ENCODE measurements around the gene ARMC6.

Gene ARMC6

DNA sequence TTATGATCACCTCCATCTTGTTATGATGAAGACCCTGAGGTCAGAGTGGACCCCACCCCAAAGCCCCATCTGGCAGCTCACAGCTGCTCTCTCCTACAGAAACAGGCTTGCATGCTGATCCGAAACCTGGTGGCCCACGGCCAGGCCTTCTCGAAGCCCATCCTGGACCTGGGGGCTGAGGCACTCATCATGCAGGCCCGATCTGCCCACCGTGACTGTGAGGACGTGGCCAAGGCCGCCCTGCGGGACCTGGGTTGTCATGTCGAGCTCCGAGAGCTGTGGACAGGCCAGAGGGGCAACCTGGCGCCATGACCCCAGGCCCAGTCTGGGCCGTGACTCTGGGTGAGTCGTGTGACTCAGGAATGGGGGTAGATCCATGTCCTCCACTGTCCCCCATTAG lies 23.9 kb downstream of the ARMC6 start:
- H3K9me3 Mint-ChIP-seq: no peaks in the 10 kb centered on the region
- H3K27ac Mint-ChIP-seq: no peak overlapping the region
- H3K4me1 Mint-ChIP-seq: peaks cover 5% of the 10 kb centered on the region
- DNase-seq: no peak
- no peaks in the 10 kb centered on the region for H3K27me3 Mint-ChIP-seq
- H3K4me3 Mint-ChIP-seq: no peak overlapping the region
- ATAC-seq: no peak

DNA sequence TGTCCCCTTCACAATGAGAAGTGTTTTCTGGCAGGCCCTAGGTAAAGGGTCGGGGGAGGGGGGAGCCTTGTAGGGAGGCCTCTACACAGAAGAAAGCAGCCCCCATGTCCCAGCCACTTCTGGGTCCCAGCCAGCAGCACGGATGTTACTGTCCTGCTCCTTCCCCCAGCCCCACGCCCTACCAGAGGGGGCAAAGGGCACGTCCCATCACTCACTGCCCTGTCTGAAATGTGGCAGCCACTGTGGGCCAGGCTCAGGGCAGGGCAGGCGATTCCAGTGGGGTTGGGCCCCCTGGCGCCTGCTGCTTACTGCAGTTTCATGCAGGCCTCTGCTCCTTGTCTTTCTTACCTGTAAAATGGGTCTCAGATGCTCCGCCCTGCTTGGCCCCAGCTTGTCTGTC lies 24.3 kb downstream of the ARMC6 start:
- ATAC-seq: no peak
- DNase-seq: no peak
- Mint-ChIP-seq H3K4me1 (peaks cover 9% of the 10 kb centered on the region), H3K27ac (peak overlapping the region in 1 of 2 donors; percentile 13), H3K4me3 (no peak overlapping the region), H3K27me3 (no peaks in the 10 kb centered on the region), H3K9me3 (no peaks in the 10 kb centered on the region)

DNA sequence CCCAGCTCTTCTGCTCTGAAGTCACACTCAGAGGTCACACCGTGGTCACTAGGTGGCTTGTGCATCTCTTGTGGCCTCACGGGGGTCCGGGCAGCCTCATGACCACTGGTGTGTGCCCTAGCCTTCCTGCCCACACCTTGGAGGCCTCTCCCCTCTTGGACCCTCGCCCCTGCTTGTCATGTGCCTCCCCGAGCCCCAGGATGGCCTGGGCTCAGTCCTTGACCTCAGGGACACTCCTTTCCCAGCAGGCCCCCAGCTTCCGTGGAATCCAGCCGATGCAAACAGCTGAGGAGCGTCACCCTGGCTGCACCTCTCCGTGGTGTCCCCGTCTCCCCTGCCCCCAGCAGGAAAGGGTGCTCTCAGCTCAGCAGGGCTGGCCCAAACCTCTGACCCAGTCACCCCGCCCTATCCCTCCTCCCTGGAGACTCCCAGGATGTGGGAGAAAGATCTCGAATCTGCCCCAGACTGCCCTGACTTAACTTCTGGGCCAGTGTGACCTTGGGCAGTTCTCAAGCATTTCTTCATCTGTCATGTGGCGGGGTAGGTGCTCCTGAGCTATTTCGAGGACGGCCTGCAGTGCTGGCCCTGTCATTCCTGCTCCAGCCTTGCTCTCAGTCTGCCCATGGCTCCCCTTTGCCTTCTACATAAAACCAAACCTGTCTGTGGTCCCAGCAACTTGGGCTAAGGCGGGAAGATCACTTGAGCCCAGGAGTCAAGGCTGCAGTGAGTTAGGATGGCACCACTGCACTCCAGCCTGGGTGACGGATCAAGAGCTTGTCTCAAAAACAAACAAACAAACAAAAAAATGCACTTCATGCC lies 25.8 kb downstream of the ARMC6 start:
- DNase-seq: no peak
- Mint-ChIP-seq H3K27ac (no peak overlapping the region), H3K4me1 (peaks cover 15% of the 10 kb centered on the region), H3K27me3 (no peaks in the 10 kb centered on the region), H3K9me3 (no peaks in the 10 kb centered on the region), H3K4me3 (no peak overlapping the region)
- ATAC-seq: no peak

DNA sequence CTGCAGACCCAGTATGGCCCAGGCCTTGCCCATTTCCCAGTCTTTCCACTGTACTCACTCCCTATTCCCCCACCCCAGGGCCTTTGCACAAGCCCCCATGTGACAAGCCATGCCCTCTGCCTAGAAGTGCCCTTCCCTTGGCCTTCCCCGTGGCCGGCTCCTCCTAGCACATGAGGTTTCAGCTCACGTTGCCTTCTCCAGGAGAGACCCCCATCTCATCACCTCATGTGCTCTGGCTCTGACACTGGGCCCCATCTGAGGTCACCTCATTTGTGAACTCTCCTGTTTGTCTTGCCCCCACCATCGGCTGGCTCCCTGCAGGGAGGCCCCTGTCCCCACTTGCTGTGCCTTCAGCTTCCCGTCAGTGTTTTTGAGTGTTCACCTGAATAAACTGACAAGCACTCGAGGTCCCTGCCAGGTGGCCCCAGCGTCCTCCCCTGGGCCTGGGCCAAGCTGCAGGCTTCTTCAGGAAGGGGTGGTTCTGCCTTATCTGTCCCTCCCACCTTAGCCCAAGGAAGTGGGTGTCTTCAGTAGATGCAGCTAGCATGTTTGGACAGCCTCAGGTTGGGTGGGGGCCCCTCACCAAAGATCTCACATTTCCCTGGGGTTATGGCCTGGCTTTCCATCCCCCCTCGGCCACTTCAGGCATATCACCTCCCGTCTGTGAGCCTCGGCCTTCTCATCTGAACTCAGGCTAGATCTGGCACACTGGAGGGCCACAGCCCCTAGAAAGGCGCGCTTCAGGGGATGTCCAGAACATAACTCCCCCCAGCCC lies 26.6 kb downstream of the ARMC6 start:
- no peaks in the 10 kb centered on the region for H3K27me3 Mint-ChIP-seq
- H3K4me3 Mint-ChIP-seq: no peak overlapping the region
- DNase-seq (no peak), ATAC-seq (no peak)
- H3K27ac Mint-ChIP-seq: peak overlapping the region in 1 of 2 donors; percentile 71
- H3K9me3 Mint-ChIP-seq: no peaks in the 10 kb centered on the region
- H3K4me1 Mint-ChIP-seq: peaks cover 23% of the 10 kb centered on the region

DNA sequence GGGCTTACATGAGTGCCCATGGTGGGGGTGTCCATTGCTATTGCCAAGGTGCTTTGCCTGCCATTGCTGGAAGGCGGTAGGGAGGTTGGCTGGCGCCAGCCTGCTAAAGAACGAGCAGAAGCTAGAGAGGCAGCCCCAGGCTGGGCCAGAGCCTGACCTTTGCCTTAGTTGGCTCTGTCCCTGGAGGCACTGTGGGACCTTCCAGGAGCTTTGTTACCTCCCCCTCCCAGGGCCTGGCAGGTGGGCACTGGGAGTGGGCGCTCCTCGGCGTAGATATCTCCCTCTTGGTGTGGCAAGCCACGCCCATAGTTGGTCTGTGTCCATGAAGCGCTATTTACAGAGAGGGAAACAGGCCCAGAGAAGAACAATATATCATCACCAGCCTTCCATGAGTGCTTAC lies 28.1 kb downstream of the ARMC6 start:
- ATAC-seq: no peak

DNA sequence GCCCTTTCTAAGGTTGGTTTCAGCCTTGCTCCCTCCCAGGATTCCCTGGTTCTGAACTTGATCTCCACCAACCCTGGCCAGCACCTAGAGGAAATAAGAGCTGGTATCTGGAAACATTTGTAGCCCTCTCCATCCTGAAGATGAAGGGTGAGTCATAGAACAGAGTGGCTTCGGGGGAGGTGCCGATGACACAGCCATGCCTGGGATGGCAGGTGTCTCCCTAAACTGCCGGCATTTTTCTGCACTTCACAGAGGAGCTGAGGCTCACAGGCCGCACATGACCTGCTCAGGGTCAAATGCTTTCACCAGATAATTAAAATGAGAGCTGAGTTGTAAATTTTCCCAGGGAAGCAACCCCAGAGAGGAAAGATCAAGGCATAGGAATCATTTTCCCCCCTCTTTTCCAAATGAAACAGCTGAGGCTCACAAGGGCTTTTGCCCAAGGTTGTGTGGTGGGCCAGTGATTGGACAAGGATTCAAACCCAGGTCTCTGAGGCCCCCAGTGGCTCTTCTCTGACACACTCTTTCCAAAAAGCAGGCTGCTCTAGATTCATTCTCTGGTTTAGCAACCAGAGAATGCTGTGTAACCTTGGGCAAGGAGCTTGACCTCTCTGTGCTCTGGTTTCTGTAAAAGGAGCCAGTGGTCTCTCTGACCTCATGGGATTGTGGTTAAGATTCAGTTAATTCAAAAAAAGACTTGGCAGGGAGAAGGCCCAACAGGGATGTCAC lies 29.2 kb downstream of the ARMC6 start:
- DNase-seq (peak; percentile 12 to 24), ATAC-seq (no peak)
- Mint-ChIP-seq H3K4me1 (peaks cover 37% of the 10 kb centered on the region), H3K27me3 (no peaks in the 10 kb centered on the region), H3K4me3 (peak overlapping the region; percentile 91 to 92), H3K27ac (peak overlapping the region; percentile 82), H3K9me3 (no peaks in the 10 kb centered on the region)

More for the DNA sequence above, 28.1 kb downstream of the ARMC6 start:
- Mint-ChIP-seq H3K27ac (no peak overlapping the region), H3K4me3 (no peak overlapping the region), H3K27me3 (no peaks in the 10 kb centered on the region), H3K9me3 (no peaks in the 10 kb centered on the region), H3K4me1 (peaks cover 30% of the 10 kb centered on the region)
- DNase-seq: no peak

DNA sequence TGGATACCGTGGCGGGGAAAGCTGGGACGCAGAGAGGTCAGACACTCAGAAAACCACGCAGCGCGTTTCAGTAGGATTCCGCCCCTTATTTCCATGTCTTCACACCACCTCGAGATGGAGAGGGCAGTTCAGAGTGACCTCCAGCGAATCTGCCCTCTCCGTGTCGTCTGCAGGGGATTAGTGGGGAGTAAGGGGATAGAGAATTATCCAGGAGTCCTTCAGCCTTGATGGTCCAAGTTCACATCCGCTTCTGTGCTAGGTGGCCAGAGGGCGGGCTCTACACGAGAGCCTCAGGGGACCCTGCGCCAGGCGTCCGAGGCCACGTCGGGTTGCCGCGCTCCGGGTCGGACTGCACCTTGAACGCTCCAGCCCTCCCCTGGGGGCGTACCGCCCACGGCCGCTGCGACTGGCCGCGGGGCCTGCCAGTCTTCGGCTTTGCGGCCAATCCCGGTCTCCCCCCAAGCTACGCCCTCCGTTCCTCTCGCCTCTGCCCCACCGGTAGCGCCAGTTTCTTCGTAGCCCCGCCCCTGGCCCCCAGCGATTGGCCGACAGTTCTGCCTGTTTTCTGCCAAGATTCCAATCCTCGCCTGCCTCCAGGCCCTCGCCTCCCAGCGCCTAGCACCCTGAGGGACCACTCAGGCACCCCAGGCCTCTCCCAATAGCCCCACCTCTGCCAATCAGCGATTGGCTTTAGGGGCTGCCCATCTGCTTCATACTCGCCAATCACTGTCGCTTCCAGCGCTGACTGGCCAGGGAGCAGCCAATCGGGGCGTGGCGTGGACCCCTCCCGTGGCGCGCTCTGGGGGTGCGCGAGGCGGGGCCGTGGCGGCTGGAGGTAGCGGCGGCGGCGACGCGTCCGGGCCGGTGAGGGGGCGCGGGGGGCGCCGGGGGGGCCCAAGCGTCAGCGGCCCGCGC lies 30.0 kb downstream of the ARMC6 start, which contains the start of gene SLC25A42:
TSS of gene SLC25A42 (plus strand) at position 812 of the 915 bp plus-strand sequence. CDS start 32,131 bp downstream, outside the sequence.
- H3K4me1 Mint-ChIP-seq: peaks cover 37% of the 10 kb centered on the region
- DNase-seq: peak; percentile 99 to 100
- H3K27ac Mint-ChIP-seq: peak within 1 kb of the TSS; percentile 82 to 96
- H3K4me3 Mint-ChIP-seq: peak within 1 kb of the TSS; percentile 91 to 92
- ATAC-seq: peak; percentile 97
- no peaks in the 10 kb centered on the region for H3K27me3 Mint-ChIP-seq
- no peaks in the 10 kb centered on the region for H3K9me3 Mint-ChIP-seq

DNA sequence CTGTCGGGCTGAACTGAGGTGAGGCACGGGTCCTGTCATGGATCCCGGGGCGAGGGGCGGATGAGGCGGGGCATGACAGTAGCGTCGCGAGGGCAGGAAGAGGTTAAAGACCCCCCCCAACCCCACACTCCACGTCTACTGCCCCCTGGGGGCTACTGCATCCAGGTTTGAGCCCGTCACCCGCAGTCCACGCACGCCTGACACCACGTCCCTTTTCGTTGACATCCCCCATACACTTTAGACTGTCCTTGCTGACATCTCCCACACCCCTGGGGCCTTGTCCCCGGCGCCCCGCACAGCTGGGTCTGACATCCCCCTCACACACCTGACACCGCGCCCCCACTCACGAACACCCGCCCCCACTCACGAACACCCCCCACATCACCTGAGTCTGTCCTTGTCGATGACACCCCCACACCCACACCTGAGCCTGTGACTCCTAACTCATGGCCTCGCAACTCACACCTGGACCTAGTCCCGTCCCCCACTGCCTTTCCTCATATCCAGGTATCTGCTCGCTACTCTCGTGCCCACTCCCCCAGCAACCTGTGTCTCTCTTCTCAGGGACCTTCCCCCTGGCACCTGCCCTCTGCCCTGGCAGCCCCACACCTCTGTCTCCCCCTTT lies 30.8 kb downstream of the ARMC6 start:
- no peak for DNase-seq

DNA sequence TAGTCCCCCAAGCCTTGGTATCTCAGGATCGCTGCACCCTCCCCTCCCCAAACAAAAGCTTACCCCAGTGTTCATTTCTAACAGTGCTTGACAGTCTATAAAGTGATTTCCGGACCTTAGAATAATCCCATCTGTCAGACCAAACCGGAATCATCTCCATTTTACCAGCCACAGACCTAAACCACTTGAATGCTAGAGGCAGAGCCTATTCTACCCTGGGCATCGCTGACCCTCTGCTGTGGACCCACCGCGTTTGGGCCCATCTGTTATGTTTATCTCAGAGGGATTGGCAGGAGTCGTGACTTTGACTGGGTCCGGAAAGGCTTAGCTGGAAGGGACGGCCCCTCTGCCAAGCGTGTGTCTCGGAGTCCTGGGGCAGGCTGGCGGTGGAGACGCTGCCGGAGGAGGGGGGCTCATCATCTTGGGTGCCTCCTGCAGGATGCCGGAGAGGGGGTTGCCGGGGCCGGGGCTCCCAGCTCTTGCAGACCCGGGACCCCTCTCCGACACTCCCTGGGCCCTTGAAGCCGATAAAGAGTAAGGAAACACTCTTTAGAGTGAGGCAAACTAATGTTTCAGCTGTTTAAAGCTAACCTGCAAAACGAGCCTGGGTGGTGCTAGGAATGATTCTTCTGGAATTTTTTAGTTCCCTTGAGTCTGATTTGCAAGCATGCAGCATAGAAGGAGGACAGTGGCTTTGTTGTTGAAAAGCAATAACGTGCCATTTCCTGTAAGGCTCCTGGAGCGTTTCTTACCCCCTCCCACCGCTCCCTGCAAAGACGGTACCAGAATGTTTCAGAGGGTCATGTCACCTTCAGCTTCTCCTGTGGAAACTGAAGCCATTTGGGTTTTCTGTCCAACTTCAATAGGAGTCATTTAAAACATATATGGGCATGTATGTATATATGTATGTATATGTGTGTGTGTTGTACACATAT lies 31.7 kb downstream of the ARMC6 start:
- Mint-ChIP-seq H3K9me3 (no peaks in the 10 kb centered on the region), H3K27ac (peak overlapping the region; percentile 73 to 96), H3K4me3 (peak overlapping the region; percentile 91 to 92), H3K27me3 (no peaks in the 10 kb centered on the region), H3K4me1 (peaks cover 46% of the 10 kb centered on the region)
- peak; percentile 16 to 33 for DNase-seq
- ATAC-seq: no peak

More for the DNA sequence above, 30.8 kb downstream of the ARMC6 start:
- ATAC-seq: peak; percentile 49
- Mint-ChIP-seq H3K27ac (peak overlapping the region; percentile 73 to 96), H3K4me1 (peaks cover 41% of the 10 kb centered on the region), H3K9me3 (no peaks in the 10 kb centered on the region), H3K4me3 (peak overlapping the region; percentile 91 to 92), H3K27me3 (no peaks in the 10 kb centered on the region)

DNA sequence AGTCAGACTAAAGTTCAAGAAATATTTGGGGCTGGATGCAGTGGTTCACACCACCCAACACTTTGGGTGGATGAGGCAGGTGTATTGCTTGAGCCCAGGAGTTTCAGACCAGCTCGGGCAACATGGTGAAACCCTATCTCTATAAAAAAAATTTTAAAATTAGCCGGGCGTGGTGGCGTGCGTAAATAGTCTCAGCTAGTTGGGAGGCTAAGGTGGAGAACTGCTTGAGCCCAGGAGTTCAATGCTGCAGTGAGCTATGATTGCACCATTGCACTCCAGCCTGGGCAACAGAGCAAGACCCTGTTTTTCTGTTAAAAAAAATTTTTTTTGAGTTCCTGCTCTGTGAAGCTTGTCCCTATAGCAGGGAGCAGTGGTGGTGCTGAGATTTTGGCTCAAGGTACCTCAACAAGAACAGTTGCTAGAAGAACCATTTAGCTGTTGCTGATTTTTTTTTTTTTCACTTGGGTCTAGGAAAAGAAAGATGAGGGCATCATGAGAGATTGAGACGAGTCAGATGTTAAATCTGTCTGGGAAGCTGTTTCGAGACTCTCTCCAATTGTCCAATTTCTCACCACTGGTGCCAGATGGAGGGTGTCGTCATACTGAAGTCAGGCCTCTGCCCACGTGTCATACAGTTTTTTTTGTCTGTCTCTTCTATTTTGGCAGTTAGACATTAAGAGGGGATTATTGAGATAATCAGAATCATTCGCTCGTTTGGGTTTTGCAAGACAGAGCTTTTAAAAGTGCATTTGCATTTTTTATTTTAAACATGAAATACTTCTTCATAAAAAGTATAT lies 34.1 kb downstream of the ARMC6 start:
- H3K9me3 Mint-ChIP-seq: no peaks in the 10 kb centered on the region
- DNase-seq (no peak), ATAC-seq (no peak)
- H3K4me3 Mint-ChIP-seq: no peak overlapping the region
- H3K27ac Mint-ChIP-seq: no peak overlapping the region
- no peaks in the 10 kb centered on the region for H3K27me3 Mint-ChIP-seq
- peaks cover 40% of the 10 kb centered on the region for H3K4me1 Mint-ChIP-seq

DNA sequence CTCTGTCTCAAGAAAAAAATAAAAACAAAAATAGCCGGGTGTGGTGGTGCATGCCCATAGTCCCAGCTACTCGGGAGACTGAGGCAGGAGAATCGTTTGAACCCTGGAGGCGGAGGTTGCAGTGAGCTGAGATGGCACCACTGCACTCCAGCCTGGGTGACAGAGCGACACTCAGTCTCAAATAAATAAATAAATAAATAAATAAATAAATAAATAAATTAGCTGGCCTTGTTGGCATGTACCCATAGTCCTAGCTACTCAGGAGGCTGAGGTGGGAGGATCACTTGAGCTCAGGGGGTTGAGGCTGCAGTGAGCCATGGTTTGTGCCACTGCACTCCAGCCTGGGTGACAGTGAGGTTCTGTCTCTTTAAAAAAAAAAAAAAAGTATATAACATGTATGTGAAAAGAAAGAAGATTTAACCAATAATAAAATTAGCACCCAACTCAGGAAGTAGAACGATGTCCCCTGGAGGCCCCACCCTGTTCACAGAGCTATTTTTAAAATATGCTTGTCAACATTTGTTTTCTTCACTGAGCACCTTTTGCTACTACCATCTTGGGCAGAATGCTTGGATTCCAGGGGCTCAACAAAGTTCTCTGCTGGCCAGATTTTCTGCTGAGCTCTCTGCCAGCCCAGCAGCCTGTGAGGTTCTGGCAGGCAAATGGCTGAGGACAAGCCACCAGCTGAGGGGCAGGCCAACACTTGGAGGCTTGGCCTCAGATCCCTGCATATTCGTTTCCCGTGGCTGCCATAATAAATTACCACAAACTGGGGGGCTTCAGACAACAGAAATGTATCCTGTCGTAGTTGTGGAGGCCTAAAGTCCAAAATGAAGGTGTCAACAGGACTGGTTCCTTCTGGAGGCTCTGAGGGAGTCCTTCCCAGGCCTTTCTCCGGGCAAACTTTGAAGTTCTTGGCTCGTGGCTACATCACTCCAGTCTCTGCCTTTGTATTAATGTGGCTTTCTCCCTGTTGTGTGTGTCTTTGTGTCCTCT lies 35.6 kb downstream of the ARMC6 start:
- DNase-seq: no peak
- ATAC-seq: no peak
- H3K4me1 Mint-ChIP-seq: peaks cover 39% of the 10 kb centered on the region
- no peaks in the 10 kb centered on the region for H3K27me3 Mint-ChIP-seq
- no peak overlapping the region for H3K4me3 Mint-ChIP-seq
- H3K9me3 Mint-ChIP-seq: no peaks in the 10 kb centered on the region
- H3K27ac Mint-ChIP-seq: no peak overlapping the region

DNA sequence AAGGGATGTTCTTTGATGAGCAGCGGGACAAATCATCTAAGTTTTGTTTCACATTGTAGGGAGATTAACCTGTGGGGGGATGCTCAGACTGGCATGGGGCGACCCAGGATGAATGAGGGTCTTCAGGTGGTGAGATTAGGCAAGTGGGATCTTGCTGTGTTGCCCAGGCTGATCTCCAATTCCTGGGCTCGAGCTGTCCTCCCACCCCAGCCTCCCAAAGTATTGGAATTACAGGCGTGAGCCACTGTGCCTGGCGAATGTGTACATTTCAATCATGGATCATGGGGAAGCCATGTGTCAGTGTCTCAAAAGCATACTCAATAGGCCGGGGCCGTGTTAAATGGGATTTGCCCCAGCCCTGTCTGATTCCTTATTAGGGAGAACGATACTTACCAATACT lies 38.5 kb downstream of the ARMC6 start:
- no peak overlapping the region for H3K27ac Mint-ChIP-seq
- peaks cover 30% of the 10 kb centered on the region for H3K4me1 Mint-ChIP-seq
- DNase-seq: no peak
- no peak for ATAC-seq
- H3K9me3 Mint-ChIP-seq: no peaks in the 10 kb centered on the region
- H3K27me3 Mint-ChIP-seq: no peaks in the 10 kb centered on the region
- no peak overlapping the region for H3K4me3 Mint-ChIP-seq
